Measurements from ENCODE around the gene AP1B1.

The AP1B1 gene

GRCh38 chr22:29330291-29330690, 58.1 kb downstream of the AP1B1 start:
- no peak for DNase-seq

GRCh38 chr22:29329581-29329980, 58.8 kb downstream of the AP1B1 start:
- DNase-seq = no peak

DNA sequence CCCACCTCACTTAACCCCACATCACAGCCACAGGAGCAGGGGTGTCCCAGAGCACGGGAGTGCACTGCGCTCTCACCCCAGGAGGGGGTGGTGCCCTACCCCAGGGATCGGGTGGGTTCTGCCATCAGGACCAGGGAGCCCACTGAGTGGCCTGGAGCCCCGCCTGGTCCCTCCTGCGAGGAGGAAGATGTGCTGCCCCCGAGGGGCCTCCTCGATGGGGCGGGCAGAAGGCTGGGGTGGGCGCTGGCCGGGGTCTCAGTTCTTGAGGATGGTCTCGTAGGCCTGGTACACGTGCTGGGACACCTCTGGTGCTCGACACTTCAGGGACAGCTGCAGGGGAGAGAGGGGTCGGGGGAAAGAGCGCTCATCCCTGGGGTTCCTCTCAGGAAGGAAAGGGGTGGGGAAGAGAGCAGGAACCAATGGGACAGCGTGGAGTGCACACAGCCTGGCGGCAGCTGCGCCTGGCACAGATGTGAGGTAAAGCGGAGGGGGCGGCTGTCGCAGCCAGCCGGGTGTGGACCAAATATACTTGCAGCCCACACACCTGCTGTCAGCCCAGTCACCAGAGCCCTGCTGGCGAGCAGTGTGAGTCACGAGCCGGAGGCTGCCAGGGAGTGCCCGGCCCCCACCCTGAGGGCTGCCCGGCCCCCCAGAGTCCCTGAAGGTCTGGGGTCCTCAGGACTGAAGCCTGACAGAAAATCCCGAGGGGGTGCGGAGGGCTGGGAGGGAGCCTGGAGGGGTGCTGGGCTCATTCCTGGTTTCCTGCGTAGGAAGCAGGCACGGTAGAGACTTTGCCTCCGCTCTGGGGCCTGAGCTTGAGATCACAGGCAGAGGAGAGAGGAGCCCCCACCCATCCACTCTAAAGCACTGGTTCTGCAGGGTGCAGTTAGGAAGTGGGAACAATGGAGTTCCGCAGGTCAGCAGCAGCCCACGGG, 59.5 kb downstream of the AP1B1 start:
- no peak for DNase-seq

DNA sequence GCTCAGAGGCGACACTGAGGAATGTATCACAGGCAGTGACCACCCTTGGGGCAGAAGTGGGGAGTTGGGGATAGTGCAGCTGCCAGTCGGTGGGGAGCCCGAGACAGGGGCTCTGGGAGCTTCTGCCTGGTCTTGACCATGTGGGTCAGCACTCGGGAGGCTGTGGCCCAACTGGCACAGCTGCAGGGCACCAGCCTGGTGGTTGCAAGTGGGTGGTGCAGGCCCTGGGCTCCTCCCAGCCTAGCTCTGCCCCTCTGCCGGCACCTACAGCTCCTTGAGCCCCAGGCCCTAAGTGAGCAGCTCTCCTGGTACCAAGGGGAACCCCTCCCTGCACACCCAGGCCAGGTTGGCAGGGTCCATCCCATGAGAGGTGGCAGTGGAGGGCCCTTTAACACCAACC, 60.3 kb downstream of the AP1B1 start:
- DNase-seq = no peak

DNA sequence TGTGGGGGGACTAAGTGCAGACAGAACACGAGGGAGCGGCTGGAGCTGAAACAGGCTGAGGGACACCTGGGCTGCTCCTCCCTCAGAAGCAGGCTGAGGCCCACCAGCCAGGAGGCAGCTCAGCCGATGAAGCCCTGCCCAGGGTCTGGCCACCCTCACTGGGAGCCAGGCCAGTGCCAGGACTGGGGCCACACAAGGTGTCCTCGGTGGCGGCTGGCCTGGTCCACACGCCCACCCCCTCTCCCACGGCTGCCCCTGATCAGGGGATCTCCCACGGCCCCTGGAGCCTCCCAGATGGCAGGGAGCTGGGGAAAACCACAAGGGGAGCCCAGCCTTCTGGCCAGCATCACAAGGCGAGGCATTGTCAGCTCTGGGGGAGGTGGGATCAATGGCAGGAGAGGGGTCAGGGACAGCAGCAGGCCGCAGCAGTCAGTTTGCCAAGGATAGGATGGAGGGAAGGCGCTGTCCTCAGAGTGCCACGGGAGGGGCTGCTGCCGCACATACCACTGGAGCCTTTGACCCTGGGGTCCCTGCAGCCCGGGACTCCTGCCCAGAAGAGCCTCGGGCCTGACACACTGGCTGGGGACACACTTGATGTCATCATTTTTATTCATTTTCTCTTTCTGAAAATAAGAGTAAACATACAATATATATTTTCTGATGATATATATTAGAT, 61.1 kb downstream of the AP1B1 start:
- no peak for DNase-seq

GRCh38 chr22:29326481-29326880, 61.9 kb downstream of the AP1B1 start:
- no peak for DNase-seq

- no peak for DNase-seq
These were observed 62.5 kb downstream of the AP1B1 start for GRCh38 chr22:29325785-29326315.

GRCh38 chr22:29325356-29325755, 63.0 kb downstream of the AP1B1 start:
- no peak for DNase-seq

DNA sequence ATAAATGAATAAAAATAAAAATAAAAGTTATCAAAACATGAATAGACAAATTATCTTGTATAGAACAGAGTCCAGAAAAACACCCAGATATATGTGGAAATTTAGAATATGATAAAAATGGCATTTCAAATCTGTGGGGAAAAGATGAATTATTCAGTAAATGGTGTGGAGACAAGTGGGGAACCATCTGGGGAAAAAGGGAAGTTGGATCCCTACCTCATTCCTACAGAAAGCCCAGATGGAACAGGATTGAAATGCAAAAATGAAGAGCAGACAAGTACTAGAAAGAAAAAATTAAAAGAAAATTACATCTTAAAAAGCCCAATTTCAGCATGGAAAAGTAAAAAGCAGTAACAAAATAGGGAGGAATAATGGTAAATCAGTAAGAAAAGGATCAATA, 64.7 kb downstream of the AP1B1 start:
- no peak for DNase-seq

DNA sequence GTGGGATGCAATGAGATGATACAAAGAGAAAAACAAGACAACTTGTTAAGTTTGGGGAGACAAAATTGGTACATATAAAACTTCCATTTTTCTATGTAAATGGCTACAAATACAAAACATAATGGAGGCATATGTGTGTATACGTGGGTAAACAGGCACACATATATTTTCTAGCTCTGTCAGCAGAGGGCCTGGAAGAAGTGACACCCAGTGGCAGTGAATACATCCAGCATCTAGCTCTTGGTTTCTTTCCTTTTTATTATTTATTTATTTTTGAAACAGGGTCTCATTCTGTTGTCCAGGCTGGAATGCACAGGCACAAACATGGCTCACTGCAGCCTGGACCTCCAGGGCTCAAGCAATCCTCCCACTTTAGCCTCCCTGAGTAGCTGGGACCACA, 67.8 kb downstream of the AP1B1 start:
- DNase-seq = no peak

DNA sequence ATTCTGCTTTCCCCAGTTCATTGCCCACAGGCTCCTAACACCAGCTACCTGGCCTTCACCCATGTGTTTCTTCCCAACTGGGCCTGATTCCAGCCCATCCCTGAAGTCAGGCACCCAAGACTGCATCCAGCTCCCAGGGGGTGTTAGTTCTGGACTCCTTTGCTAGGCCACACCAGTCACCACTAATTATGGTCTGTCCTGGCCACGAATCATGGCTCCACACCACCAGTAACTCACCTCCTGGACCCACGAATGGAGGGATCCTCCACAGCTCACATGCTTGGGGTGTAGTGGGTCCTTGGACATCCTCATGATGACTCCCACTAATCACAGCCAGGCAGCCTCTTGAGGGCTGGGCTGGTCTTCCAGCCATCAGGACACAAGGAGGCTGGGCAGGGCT, 69.3 kb downstream of the AP1B1 start:
- no peak for DNase-seq

GRCh38 chr22:29317827-29318454, 70.4 kb downstream of the AP1B1 start:
- no peak for DNase-seq

DNA sequence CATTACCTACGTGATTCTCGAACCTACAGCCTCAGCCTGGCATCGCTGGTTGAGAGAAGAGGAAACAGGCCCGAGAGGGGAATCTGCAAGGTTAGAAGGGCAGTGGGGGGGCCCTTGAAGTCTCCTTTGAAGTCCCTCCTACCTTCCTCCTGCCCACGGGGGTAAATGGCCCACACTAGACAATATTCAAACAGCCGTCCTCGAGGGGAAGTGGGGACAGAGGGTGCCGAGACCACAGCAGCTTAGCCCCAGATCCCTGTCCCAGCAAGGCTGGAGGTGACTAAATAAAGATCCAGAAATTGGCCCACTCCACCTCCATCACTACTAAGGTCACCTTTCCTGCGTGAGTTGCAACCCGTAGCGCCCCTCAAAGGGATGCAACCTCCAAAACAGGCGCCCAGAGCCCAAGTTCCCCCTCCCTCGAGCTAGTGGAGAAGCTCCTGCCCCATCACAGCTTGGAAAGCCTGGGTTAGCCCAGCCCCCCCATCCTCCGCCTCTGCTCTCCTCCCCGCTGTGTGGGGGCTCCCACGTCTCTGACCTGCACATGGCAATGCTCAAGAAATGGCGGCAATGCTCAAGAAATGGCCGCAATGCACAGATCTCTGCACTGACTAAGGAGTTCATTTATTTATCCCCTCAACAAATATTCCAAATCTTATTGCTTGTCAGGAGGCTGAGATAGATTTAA, 72.1 kb downstream of the AP1B1 start:
- DNase-seq = no peak

- DNase-seq = no peak
These were observed 72.9 kb downstream of the AP1B1 start, which contains the start of gene RASL10A for GRCh38 chr22:29315286-29316140. Gene RASL10A, minus strand, starts transcription at chr22:29315697. Its CDS starts 451 bp downstream, at chr22:29315246.

GRCh38 chr22:29314537-29315285, 73.7 kb downstream of the AP1B1 start:
- DNase-seq = no peak

GRCh38 chr22:29313576-29314466, 74.5 kb downstream of the AP1B1 start:
- no peak for DNase-seq

DNA sequence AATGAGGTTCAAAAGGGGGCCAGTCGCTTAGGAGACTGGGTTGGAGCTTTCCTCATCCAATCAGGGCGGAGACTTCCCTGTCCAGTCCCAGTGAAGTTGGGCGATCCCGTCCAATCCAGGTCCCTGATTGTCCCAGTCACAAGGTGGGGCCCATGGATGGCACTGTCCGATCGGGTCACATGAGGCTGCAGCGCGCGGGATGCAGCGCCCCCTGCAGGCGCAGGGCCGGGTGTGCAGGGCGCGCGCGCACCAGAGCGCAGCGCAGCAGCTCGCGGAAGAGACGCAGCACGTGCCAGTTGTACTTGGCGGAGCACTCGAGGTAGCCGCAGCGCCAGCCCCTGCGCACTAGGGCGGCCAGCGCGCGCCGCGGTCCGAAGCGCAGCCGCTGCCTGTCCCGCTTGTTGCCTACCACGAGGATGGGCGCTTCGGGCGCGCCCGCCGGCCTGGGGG, 75.2 kb downstream of the AP1B1 start:
- DNase-seq = peak; percentile 33

GRCh38 chr22:29312218-29313125, 75.9 kb downstream of the AP1B1 start:
- no peak for DNase-seq

Data from stimulated activated CD4-positive, alpha-beta T cell treated with anti-CD3 and anti-CD28 coated beads, Interleukin-15, amount 100 ng/mL, for 24 hours (primary cell).